Occipital lobe (tissue), 2 donors: ENCODE data around the gene SLX1A. TPM values are rescaled to one million over a fixed set of nuclear protein-coding genes. Genes with fewer than 3 reads are reported as not detected.
"Not testable (repeated sequence)": the region's sequence is repeated elsewhere in the genome, so short reads cannot be mapped to it uniquely, and the experiment has no call there.

Source experiments
- DNase-seq: peaks from one replicate; lab custom pipeline; 2025; lab: John Stamatoyannopoulos, UW
- total RNA-seq: library from RNA; depleted of rRNA; stranded (reverse); fragments of >200 nt; gene quantifications from one replicate; pipeline ENCODE4 v1.2.3, GENCODE V29; 2014

SLX1A gene
- total RNA-seq, 1 donor from 2014 or later, result 13.9 TPM

DNA sequence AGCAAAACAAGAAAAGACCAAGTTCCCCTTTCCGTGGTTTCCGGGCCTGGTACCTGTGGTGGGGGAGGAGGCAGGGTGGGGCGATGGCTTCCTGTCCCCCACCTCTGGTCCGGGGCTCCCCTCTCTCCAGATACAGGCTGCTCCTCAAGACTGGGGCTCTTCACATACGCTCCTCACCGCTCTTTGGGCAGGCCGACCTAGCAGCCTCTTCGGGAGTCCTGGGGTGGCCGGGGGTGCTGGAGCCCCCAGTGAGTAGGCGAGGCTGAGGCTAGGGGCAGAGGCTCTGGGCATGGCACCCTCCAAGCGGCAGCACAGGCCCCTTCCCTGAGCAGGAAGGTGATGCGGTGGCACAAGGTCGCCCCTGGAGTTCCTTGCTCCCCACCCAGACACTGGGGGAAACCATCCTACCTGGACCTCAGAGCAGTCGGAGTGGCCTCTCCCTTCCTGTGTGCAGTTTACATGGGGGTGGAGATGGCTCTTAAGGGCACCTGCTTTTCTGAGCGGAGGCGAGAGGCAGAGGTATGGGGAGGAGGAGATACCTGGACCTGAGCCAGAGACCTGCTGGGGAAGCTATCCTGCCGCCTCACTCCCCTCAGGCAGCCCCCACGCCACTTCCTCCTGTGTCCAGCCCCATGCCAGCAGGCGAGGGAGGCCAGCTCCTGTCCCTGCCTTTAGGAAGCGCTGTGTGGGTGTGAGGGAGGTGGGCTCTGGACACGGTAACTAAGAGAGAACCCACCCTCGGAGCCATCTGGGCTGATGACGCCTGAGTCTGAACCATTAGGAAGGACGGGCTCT lies 9.4 kb upstream of the SLX1A start:
- no peak for DNase-seq

DNA sequence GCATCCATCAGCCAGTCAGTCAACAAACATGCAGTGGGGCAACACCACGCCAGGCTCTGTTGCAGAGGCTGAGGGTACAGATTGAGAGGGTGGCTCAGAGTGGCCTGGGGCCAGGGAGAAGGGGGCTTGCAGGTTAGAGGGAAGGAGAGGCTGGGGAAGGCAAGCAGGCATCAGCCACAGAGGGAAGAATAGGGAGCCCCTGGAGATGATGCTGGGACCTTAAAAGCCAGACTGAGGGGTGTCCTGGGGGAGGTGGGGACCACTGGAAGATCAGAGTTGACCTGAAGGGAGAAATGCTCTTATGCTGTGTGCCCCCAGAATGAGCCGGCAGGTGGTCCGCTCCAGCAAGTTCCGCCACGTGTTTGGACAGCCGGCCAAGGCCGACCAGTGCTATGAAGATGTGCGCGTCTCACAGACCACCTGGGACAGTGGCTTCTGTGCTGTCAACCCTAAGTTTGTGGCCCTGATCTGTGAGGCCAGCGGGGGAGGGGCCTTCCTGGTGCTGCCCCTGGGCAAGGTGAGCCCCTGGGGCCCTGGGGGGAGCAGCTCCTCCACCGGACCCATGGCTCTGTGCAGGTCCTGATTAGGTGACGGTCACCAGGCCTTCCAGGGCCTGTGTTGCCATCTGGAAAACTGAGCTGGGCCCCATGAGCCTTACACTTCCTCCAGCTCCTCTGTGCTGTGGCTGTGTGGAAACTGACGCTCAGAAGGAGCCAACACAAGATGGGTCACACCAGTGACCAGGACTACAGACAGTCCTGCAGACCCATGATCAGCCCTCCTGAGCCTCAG lies 8.6 kb upstream of the SLX1A start:
- DNase-seq, result no peak

DNA sequence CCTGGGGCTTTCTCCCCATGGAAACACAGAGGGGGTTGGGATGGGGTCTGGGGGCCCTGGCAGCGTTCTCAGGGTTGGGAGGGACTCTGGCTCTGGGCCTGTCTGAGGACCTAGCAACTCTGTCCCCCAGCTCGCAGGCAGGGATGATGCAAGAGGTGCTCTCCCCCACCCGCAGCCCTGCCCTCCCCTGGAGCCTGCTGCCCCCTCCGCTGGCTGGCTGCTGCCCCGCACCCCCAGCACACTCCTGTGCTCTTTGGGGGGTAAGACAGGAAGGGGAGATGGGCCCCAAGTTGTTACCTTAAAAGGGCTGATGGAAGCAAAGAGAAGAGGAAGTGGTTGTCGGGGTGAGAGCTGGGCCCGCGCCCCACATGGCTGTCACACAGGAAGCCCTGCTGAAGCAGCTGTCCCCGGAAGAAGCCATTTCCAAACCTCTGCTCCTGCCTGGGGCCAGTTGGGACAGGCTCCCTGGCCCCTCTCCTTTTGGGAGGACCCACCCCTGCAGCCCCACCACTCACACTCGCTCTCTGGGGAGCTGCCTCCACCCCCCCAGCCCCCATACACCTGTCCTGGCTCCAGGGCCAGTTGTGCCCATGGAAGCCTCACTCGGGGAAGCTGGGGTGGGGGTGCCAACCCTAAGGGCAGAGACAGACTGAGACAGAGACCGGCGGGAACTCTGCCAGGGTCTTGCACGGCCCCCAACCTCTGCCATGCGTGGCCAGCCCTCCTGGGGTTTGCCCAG lies 7.8 kb upstream of the SLX1A start:
- no peak for DNase-seq

DNA sequence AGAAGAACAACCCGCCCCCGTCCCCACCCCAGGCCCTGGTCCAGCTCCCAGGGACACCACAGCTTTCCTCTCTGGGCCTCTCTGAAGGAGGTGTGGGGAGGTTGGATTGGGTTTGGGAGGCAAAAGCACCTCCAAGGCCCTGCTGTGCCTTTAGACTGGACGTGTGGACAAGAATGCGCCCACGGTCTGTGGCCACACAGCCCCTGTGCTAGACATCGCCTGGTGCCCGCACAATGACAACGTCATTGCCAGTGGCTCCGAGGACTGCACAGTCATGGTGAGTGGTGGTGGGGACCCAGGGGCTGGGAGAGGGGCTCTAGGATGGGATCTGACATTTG lies 7.3 kb upstream of the SLX1A start:
- no peak for DNase-seq

DNA sequence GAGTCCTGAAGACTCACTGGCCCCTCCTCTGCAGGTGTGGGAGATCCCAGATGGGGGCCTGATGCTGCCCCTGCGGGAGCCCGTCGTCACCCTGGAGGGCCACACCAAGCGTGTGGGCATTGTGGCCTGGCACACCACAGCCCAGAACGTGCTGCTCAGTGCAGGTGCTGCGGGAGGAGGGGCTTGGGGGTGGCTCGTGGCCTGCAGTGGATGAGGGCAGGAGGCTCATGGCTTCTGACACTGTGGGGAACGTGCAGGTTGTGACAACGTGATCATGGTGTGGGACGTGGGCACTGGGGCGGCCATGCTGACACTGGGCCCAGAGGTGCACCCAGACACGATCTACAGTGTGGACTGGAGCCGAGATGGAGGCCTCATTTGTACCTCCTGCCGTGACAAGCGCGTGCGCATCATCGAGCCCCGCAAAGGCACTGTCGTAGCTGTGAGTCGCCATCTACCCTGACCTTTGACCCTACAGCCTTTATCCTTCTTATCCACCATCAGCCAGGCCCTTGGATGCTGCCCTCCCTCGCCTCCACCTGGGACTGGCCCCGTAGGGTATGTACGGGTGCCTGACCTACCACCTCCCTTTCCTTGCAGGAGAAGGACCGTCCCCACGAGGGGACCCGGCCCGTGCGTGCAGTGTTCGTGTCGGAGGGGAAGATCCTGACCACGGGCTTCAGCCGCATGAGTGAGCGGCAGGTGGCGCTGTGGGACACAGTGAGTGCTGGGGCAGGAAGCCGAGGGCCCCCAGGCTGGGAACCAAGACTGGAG lies 6.7 kb upstream of the SLX1A start:
- no peak for DNase-seq

DNA sequence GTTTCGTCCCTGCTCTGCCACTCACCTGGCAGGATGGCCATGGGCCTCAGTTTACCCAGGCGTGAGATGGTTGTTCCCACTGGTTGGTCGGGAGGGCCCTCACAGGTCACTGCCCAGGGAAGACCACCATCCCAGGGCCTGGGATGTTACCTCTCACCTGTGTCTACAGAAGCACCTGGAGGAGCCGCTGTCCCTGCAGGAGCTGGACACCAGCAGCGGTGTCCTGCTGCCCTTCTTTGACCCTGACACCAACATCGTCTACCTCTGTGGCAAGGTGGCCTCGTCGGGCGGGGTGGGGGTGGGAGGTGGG lies 6.2 kb upstream of the SLX1A start:
- no peak for DNase-seq

DNA sequence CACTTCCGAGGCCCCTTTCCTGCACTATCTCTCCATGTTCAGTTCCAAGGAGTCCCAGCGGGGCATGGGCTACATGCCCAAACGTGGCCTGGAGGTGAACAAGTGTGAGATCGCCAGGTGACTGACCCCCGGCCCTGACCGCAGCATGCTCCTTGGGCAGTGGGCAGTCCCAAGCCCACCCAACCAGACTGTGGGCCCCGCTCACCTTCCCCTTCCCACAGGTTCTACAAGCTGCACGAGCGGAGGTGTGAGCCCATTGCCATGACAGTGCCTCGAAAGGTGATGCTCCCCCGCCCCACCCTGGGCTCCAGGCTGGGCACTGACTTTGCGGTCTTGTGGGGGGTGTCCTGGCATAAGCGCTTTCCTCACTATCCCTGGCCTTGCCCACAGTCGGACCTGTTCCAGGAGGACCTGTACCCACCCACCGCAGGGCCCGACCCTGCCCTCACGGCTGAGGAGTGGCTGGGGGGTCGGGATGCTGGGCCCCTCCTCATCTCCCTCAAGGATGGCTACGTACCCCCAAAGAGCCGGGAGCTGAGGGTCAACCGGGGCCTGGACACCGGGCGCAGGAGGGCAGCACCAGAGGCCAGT lies 5.6 kb upstream of the SLX1A start:
- no peak for DNase-seq

DNA sequence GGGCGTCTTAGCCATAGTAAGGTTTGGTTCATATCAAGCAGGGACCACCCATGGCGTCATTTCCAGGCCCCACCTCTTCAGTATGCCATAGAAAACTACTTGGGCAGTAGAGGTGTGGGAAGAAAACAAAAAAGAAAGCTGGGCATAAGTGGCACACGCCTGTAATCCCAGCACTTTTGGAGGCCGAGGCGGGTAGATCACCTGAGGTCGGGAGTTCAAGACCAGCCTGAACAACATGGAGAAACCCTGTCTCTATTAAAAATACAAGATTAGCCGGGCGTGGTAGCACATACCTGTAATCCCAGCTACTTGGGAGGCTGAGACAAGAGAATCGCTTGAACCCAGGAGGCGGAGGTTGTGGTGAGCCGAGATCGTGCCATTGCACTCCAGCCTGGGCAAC lies 2.5 kb upstream of the SLX1A start:
- DNase-seq, result not testable (repeated sequence)

DNA sequence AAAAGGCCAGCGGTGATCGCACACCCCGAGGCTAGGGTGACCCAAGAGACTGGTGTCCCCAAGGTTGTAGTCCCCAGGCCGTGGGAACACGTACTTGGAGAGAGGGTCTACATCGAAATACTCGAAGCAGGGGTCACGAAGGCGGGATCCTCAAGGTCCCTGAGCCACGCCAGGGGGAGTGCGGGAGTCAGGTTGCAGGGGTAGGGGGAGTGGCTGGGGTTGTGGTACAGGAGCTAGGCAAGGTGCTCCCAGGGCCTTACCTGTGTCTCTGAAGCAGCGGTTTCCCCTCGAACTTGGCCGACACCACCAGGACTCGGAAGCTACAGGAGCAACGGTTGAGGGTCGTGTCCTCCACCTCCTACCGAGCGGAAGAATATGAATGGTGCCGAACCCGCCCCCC lies 577 bp upstream of the SLX1A start:
- DNase-seq, result not testable (repeated sequence)

DNA sequence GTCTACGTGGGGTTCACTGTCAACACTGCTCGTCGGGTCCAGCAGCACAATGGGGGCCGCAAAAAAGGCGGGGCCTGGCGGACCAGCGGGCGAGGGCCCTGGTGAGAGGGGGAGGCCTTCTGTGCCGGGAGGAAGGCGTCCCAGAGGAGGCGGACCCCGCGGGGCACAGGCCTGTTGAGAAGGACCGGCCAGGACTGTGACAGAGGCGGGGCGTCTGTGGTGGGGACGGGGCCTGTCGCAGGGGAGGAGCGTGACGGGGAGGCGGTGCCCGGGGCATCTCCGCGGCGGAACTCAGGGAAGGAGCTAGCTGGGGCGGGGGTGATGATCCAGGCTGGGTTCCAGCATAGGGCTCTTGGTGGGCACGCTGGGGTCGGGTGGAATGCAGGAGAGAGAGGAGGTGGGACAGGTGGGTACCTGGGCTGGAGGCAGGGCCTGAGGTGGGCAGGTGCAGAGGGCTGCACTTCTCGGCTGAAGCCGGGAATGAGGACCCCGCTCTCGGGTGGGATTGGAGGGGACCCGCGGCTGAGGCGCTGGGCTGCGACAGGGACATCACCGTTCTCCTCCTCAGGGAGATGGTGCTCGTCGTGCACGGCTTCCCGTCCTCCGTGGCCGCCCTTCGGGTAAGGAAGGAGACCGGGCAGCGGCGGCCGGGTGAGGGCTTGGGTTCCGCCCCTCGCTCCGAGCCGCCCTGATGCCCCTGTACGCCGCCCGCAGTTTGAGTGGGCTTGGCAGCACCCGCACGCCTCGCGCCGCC lies 674 bp downstream of the SLX1A start:
- not testable (repeated sequence) for DNase-seq

DNA sequence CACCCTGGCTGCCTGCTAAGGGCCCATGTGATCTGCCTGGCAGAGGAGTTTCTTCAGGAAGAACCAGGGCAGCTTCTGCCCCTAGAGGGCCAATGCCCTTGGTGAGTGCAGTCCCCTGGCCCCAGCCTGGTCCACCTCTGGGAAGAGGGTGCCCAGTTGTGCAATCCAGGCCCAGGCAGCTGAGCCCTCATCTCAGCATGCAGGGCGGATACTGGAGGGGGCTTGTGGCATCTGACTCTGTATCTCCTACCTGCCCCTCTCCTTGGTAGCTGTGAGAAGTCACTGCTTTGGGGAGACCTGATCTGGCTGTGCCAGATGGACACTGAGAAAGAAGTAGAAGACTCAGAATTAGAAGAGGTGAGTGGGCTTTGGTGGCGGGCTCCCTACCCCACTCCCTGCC lies 3.3 kb downstream of the SLX1A start:
- DNase-seq, result not testable (repeated sequence)

DNA sequence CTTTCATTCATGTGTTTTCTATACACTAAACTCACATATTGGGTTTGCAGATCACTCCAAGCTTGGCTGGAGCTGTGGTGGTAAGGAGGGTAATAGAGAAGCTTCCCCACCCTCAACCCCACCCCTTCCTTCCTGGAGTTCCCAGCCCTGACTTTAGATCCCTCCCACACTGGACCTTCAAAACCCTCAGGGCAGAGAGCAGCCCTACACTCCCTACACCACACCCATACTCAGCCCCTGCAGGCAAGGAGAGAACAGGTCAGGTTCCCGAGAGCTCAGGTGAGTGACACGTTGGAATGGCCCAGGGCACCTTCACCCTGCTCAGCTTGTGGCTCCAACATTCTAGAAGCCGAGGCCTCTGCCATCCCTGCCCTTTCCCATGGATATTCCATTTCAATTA lies 5.4 kb downstream of the SLX1A start, which contains the start of gene SULT1A3:
Gene SULT1A3 (plus strand): TSS at position 207 of the 400 bp plus-strand sequence. CDS start 1,474 bp downstream, outside the sequence.
- not testable (repeated sequence) for DNase-seq

DNA sequence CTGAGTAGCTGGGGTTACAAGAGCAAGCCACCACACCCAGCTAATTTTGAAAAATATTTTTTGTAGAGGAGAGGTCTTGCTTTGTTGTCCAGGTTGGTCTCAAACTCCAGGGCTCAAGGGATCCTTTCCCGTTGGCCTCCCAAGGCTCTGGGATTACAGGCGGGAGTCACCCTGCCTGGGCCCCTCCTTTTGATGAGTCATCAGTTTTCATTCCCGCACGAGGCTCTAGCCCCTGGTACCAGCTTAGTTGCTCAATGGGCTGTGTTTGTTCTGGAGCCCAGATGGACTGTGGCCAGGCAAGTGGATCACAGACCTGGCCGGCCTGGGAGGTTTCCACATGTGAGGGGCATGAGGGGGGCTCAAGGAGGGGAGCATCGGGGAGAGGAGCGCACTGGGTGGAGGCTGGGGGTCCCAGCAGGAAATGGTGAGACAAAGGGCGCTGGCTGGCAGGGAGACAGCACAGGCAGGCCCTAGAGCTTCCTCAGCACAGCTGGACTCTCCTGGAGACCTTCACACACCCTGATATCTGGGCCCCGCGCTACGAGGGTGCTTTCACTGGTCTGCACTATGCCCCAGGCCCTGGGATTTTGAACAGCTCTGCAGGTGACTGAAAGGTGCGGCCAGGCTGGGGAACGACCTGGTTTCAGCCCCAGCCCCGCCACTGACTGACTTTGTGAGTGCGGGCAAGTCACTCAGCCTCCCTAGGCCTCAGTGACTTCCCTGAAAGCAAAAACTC lies 6.1 kb downstream of the SLX1A start:
- DNase-seq, result not testable (repeated sequence)

DNA sequence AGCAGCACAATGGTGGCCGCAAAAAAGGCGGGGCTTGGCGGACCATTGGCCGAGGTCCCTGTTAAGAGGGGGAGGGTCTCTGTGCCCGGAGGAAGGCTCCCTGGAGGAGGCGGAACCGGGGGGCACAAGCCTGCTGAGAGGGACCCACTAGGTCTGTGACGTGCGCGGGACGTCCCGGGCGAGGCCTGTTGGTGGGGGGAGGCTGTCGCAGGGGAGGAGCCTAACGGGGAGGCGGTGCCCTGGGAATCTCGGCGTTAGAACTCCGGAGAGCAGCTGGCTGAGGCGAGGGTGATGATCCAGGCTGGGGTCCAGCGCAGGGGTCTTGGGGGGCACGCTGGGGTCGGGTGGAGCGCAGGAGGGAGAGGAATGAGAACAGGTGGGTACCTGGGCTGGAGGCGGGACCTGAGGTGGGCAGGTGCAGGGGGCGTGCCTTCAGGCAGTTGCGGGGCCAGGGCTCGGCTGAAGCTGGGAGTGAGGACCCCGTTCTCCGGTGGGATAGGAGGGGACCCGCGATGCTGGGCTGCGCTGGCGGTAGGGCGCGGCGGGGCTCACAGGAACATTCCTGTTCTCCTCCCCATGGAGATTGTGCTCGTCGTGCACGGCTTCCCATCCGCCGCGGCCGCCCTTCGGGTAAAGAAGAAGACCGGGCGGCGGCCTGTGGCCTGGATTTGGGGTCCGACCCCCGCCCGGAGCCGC lies 12.0 kb downstream of the SLX1A start:
- not testable (repeated sequence) for DNase-seq

DNA sequence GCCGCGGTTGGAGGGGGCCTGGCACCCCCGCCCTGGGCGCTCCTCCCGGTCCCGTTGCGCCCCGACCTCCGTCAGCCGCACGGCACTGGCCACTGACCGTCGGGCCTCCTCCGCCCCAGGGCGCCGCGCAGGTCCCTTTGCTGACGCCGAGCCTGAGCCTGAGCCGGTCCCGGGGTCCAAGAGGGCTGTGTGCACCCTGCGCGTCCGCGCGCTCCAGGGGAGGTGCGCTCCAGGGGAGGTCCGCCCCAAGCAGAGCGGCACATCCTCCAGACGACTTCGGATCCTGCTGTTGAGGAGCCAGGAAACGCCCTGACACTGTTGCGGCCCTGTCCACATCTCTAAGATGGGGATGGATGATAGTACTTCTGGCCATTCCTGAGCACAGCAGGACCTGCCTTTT lies 12.6 kb downstream of the SLX1A start:
- not testable (repeated sequence) for DNase-seq

DNA sequence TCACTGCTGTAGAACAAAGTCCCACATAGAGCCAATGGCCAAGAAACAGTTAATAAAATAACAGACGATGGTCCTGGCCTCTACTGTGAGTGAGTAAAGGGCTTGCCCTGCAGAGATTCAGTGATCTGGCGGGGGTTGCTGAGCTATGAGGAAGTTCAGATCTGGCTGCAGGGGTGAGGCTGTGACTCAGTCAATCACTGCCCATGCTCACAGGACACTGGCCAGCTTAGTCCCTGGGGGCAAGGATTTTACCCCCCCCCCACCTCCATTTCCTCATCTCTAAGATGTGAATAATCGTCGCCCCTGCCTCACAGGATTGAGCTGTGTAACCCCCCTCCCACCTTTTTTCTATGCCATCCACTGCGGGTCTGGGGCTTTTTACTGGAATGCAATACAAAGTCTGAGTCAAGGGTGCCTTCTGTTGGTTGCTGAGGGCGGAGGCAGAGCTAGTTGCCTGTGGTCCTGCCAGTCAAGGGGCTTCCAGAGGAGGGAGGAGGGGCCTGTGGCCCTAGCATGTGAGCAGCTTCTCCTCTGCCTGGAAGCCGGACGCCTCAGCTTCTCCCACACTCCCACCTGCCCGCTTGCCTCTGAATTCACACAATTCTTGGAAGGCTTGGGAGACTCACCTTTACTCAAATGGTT lies 13.5 kb downstream of the SLX1A start:
- DNase-seq, result not testable (repeated sequence)

DNA sequence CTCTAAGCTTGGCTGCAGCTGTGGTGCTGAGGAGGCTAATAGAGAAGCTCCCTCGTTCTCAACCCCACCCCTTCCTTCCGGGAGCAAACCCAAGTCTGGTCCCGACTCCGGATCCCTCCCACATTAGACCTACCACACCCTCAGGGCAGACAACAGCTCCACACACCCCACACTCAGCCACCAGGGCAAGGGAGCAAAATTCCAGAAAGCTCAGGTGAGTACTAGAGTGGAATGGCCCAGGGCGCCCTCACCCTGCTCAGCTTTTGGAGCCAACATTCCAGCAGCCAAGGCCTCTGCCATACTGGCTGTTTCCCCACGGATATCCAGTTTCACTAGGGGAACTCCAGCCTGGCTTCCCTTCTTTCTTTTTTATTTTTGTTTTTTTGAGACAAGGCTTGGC lies 15.4 kb downstream of the SLX1A start:
- not testable (repeated sequence) for DNase-seq

DNA sequence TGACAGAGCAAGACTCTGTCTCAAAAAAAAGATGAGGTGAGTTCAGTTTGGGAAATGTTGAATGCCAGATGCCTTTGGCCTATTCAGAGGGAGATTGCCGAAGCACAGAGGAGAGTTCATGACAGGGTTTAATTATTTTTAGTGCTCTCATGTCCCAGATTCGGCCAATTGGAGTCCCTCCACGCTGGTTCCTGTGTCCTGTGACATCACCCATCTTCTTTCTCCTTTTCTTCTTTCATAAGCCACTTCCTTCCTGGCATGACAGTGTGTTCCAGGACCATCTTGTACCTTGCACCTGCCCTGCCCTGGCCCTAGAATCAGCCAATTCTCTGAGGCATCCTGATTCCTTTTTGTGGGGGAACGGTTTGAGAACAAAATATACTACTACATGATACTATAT lies 17.7 kb downstream of the SLX1A start:
- not testable (repeated sequence) for DNase-seq
